Mammary epithelial cell (primary cell): Measurements from ENCODE around the gene PANK1.

Experiments
- EZH2 ChIP-seq: IDR thresholded peaks from 2 replicates; pipeline ENCODE4 v1.6.1; 2012; ENCODE audit warnings: low read length, inconsistent platforms, borderline replicate concordance
- TF ChIP-seq, protein P1 (sequence below), 2 donors: IDR thresholded peaks in 1 of 2; conservative IDR thresholded peaks in 1 of 2; 2 replicates each; pipeline ENCODE4 v1.5.1; 2011 to 2012; ENCODE audit warnings: inconsistent platforms in 2 of 2, low read length in 2 of 2, mild to moderate bottlenecking in 2 of 2, control low read depth in 1 of 2, low read depth in 1 of 2; ENCODE audit not compliant: insufficient read depth in 1 of 2; ENCODE audit errors: extremely low read depth in 1 of 2

GRCh38 chr10:89540420-89540949 lies 104.6 kb downstream of the PANK1 start:
- TF ChIP-seq, protein P1, sequence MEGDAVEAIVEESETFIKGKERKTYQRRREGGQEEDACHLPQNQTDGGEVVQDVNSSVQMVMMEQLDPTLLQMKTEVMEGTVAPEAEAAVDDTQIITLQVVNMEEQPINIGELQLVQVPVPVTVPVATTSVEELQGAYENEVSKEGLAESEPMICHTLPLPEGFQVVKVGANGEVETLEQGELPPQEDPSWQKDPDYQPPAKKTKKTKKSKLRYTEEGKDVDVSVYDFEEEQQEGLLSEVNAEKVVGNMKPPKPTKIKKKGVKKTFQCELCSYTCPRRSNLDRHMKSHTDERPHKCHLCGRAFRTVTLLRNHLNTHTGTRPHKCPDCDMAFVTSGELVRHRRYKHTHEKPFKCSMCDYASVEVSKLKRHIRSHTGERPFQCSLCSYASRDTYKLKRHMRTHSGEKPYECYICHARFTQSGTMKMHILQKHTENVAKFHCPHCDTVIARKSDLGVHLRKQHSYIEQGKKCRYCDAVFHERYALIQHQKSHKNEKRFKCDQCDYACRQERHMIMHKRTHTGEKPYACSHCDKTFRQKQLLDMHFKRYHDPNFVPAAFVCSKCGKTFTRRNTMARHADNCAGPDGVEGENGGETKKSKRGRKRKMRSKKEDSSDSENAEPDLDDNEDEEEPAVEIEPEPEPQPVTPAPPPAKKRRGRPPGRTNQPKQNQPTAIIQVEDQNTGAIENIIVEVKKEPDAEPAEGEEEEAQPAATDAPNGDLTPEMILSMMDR (conservative IDR thresholded peaks at IDR 0.05 in 1 of 2, IDR thresholded peaks at IDR 0.05 in 1 of 2; ENCODE audit: extremely low read depth in 1 of 2, insufficient read depth in 1 of 2, low read depth in 1 of 2, low read length in 2 of 2): no peak
- TF ChIP-seq EZH2: no peak
